COLO668 (cell line): ENCODE measurements around the gene SLC39A6.
"Not testable (repeated sequence)": the region's sequence is repeated elsewhere in the genome, so short reads cannot be mapped to it uniquely, and the experiment has no call there.

Experiments
- DNase-seq: peaks from one replicate; lab custom pipeline; 2025; ENCODE audit not compliant: unreplicated experiment; lab: John Stamatoyannopoulos, UW

The SLC39A6 gene

GRCh38 chr18:36101943-36102342 is 27.2 kb downstream of the SLC39A6 start:
- DNase-seq: no peak

GRCh38 chr18:36099311-36099710 is 29.8 kb downstream of the SLC39A6 start:
- DNase-seq: no peak

- no peak for DNase-seq
Measured at GRCh38 chr18:36096955-36097354, 32.2 kb downstream of the SLC39A6 start.

- no peak for DNase-seq
Measured at GRCh38 chr18:36095936-36096519, 33.1 kb downstream of the SLC39A6 start.

GRCh38 chr18:36094431-36094830 is 34.7 kb downstream of the SLC39A6 start:
- DNase-seq: no peak

GRCh38 chr18:36092116-36092515 is 37.0 kb downstream of the SLC39A6 start:
- not testable (repeated sequence) for DNase-seq

- no peak for DNase-seq
Measured at GRCh38 chr18:36089001-36089400, 40.1 kb downstream of the SLC39A6 start.

GRCh38 chr18:36088256-36088655 is 40.9 kb downstream of the SLC39A6 start:
- DNase-seq: no peak

GRCh38 chr18:36086186-36086585 is 43.0 kb downstream of the SLC39A6 start:
- DNase-seq: no peak

GRCh38 chr18:36085195-36085594 is 43.9 kb downstream of the SLC39A6 start:
- DNase-seq: no peak

GRCh38 chr18:36083729-36084128 is 45.4 kb downstream of the SLC39A6 start:
- DNase-seq: no peak

GRCh38 chr18:36081118-36081517 is 48.0 kb downstream of the SLC39A6 start:
- not testable (repeated sequence) for DNase-seq

GRCh38 chr18:36078751-36079529 is 50.2 kb downstream of the SLC39A6 start:
- DNase-seq: no peak

- not testable (repeated sequence) for DNase-seq
Measured at GRCh38 chr18:36077764-36078163, 51.4 kb downstream of the SLC39A6 start.

GRCh38 chr18:36075862-36076587 is 53.1 kb downstream of the SLC39A6 start:
- DNase-seq: peak; percentile 28

GRCh38 chr18:36074435-36074834 is 54.7 kb downstream of the SLC39A6 start:
- no peak for DNase-seq

- DNase-seq: no peak
Measured at GRCh38 chr18:36073676-36074075, 55.5 kb downstream of the SLC39A6 start.

- DNase-seq: not testable (repeated sequence)
Measured at GRCh38 chr18:36072406-36072805, 56.7 kb downstream of the SLC39A6 start.

- peak; percentile 98 for DNase-seq
Measured at GRCh38 chr18:36067055-36067957, 61.8 kb downstream of the SLC39A6 start, which contains the start of gene RPRD1A. Gene RPRD1A (minus strand): TSS chr18:36067559. CDS start chr18:36067404, 155 bp downstream.

GRCh38 chr18:36066686-36067054 is 62.5 kb downstream of the SLC39A6 start:
- no peak for DNase-seq

- no peak for DNase-seq
Measured at GRCh38 chr18:36066001-36066400, 63.1 kb downstream of the SLC39A6 start.
